IPS-18c (cell line): ENCODE data around the gene METRN.
"Not testable (repeated sequence)": the region's sequence is repeated elsewhere in the genome, so short reads cannot be mapped to it uniquely, and the experiment has no call there.

ENCODE experiments used
- H3K4me3 ChIP-seq: 2 replicates; pipeline ENCODE4 v1.7.0; 2013; ENCODE audit warnings: low read depth, mild to moderate bottlenecking, low read length, moderate library complexity; ENCODE audit not compliant: insufficient read depth
- H3K9me3 ChIP-seq: one replicate; pipeline ENCODE4 v1.6.1; 2013; ENCODE audit warnings: mild to moderate bottlenecking, low read length, moderate library complexity; ENCODE audit not compliant: control insufficient read depth, insufficient read depth

METRN gene

DNA sequence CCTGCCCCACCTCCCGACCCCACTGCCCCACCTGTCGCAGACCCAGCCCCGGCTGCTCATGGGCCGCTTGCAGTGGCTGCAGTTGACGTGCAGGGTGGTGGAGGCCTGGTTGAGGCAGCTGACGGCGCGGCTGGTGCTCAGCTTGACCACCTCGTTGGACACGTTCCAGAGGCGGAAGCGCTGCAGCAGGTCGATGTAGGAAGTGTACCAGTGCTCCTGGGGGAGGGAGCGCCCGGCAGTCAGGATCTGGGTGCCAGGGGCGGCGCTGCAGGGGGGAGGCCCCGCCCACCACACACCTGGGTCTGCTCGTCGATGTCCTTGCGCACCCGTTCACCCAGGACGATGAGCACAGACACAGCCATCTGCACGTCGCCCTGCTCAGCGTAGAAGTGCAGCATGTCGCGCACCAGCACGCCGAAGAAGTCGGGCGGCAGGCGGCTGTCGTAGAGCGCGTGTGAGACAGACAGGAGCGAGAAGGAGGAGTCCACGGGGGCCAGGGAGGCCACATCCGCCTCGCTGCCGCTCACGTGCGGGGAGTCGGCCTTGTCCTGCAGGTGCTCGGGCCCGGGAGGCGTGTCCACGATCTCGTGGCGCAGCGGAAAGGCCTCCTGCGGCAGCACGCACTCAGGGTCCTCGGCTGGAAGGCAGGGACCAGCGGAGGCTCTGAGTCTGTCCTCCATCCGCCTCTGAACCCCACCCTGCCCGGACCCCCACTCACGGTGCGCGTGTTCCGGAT lies 29.8 kb upstream of the METRN start:
- no peak overlapping the region for H3K4me3 ChIP-seq
- no peaks in the 10 kb centered on the region for H3K9me3 ChIP-seq

DNA sequence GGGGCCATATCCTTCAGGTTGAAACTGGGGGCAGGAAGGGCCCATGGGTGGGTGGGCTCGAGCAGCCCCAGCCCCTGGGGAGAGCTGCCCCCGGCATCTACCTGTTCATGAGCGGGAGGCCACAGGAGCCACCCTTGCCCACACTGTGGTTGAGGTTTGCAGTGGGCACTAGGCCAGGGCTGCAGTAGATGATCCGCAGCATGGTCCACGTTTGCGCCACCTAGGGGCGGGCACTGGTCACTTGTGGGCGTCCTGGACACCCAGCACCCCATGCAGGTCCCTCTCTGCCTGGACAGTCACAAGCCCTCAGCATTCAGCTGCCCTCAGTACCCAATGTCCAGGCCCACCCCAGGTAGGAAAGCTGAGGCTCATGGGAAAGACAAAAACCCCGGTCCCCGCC lies 29.0 kb upstream of the METRN start:
- no peak overlapping the region for H3K4me3 ChIP-seq
- no peaks in the 10 kb centered on the region for H3K9me3 ChIP-seq

DNA sequence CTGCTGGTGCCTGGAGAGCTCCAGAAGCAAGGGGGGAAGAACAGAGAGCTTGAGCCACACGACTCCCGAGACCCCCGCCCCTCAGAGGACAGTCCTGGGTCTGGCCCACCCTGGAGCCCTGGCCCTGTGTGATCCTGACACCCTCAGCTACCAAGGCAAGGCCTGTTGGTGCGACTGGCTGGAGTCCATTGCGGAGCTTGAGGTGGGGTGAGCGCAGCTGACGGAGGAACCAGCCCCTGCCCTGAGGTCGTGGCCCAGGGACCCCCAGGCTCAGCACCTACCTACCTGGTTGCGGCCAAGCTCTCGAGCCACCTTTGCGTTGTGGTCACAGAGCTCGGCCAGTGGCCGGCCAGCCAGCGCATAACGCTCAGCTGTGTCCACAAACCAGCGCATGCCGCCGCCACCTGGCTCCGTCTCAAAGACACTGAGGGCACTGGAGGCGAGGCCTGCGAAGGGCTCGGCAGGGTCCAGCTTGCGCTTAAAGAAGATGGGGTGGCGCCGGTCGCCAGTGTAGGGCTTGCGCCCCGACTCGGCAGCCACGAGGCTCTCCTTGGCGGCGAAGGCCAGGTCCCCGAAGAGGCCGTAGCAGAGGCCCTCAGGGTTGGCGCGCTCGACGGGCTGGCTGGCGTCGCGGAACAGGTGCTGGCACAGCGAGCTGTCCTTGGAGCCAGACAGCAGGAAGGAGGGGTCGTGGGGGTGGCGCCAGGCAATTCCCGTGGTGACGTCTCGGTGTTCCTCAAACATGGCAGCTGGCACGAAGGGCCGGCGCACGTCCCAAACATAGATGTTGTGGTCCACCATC lies 28.3 kb upstream of the METRN start:
- Histone ChIP-seq H3K4me3 (no peak overlapping the region), H3K9me3 (no peaks in the 10 kb centered on the region)

DNA sequence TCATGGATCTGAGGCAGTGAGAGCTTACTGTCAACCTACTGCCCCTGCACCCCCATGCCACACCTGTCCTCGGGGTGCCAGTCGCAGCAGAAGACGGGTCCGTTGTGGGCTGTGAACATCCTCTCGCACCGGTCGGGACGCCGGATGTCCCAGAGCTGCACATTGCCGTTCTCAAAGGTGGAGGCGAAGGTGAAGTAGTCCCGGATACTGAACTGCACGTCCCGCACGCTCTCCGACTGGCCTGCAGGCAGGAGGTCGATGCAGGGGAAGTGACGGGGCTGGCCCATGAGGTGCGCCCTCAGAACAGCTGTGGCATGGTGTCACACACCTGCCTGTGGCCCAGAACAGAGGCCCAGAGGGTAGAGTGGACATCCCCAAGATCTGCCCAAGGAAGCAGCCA lies 27.4 kb upstream of the METRN start:
- no peaks in the 10 kb centered on the region for H3K9me3 ChIP-seq
- H3K4me3 ChIP-seq: no peak overlapping the region

- H3K9me3 ChIP-seq: no peaks in the 10 kb centered on the region
- H3K4me3 ChIP-seq: peak overlapping the region; percentile 92
Measured at GRCh38 chr16:689175-689897, 25.6 kb upstream of the METRN start.

DNA sequence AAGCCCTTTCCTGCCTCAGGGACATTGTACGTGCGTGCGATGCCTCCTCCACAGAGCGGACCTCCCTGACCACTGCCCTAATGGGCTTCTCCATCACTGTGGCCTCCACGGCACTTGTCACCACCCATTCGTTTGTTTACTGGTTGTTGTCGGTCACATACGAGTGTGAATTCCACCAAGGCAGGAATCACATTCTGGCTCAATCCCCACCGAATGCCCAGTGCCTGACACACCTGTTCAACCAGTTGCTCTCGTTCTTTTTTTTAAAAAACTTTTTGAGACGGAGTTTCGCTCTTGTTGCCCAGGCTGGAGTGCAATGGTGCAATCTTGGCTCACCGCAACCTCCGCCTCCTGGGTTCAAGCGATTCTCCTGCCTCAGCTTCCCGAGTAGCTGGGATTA lies 23.7 kb upstream of the METRN start:
- not testable (repeated sequence) for H3K9me3 ChIP-seq, H3K4me3 ChIP-seq

- Histone ChIP-seq H3K4me3 (no peak overlapping the region), H3K9me3 (no peaks in the 10 kb centered on the region)
Measured at GRCh38 chr16:692356-693108, 22.4 kb upstream of the METRN start.

DNA sequence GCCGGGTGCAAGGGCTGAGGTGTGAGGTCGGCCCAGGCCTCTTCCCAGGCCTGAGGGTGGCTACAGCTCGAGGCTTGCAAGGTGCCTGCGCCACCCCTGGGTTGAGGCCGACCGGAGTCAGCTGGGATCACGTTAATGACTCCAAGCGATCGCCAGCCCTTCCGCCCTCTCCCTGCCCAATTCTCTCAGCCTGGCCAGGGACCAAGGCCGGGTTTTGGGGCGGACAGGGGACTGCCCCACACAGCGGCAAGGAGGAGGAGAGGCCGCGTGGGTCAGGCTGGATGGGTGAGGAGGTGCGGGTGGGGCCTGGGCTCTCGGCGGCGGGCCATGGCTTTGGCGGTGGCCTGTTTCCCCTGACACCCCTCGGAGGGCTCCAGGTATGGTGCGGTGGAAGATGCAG lies 21.6 kb upstream of the METRN start:
- Histone ChIP-seq H3K9me3 (no peaks in the 10 kb centered on the region), H3K4me3 (peak overlapping the region; percentile 57)

DNA sequence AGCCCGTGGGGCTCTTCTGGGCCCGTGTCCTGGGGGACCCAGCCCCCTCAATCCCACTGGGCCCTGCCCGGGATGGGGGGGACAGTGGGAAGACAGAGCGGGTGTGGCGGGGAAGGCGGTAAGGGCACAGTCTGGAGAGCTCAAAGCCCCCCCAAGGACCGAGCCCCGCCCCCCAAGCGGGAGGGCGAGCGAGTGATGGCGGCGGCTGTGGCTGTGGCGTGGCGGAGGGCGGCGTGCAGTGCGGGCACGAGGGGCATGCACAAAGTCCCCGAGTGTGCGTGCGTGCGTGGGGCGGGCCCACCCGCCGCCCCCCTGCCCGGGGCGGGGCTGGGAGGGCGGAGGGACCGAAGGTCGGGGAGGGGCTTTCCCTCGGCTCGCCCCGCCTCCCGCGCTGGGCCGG lies 21.2 kb upstream of the METRN start:
- peak overlapping the region; percentile 57 for H3K4me3 ChIP-seq
- H3K9me3 ChIP-seq: no peaks in the 10 kb centered on the region

GRCh38 chr16:694187-694862 lies 20.6 kb upstream of the METRN start:
- peak overlapping the region; percentile 57 for H3K4me3 ChIP-seq

GRCh38 chr16:694863-695354 lies 20.0 kb upstream of the METRN start:
- Histone ChIP-seq H3K9me3 (no peaks in the 10 kb centered on the region), H3K4me3 (peak overlapping the region; percentile 57)

More at GRCh38 chr16:694187-694862, 20.6 kb upstream of the METRN start:
- H3K9me3 ChIP-seq: no peaks in the 10 kb centered on the region

GRCh38 chr16:695355-696089 lies 19.4 kb upstream of the METRN start:
- peak overlapping the region; percentile 65 for H3K4me3 ChIP-seq

DNA sequence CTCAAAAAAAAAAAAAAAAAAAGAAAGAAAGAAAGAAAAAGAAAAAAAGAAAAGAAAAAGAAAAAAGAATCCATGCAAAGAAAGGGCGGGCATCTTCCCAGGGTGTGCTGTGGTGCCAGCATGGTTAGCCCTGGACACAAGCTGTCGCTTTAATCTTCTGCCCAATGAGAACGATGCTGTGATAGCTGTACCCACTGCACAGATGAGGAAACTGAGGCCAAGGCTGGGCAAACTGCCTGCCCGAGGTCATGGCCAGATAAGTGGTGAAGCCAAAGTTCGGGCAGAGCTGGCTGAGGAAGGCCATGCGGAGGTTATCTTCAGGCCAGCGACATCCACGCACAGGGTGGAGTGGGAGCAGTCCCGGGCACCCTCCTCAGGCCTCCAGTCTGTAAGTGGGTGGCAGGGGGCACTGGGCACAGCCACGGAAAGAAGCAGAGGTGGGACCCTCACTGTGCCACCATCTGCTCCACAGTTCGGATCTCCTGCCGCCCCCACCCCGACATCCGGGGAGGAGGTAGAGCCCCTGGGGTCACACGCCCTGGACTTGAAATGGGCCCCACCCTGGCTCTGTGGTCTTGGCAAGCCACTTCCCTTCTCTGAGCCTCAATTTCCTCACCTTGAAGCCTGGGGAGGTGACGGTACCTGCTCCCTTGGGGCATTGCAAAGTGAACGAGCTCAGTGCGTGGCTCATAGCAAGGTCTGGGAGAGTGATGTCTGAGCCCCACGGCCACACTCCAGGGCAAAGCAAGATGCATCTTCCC lies 15.8 kb upstream of the METRN start:
- Histone ChIP-seq H3K4me3 (no peak overlapping the region), H3K9me3 (no peaks in the 10 kb centered on the region)

More at GRCh38 chr16:695355-696089, 19.4 kb upstream of the METRN start:
- no peaks in the 10 kb centered on the region for H3K9me3 ChIP-seq

DNA sequence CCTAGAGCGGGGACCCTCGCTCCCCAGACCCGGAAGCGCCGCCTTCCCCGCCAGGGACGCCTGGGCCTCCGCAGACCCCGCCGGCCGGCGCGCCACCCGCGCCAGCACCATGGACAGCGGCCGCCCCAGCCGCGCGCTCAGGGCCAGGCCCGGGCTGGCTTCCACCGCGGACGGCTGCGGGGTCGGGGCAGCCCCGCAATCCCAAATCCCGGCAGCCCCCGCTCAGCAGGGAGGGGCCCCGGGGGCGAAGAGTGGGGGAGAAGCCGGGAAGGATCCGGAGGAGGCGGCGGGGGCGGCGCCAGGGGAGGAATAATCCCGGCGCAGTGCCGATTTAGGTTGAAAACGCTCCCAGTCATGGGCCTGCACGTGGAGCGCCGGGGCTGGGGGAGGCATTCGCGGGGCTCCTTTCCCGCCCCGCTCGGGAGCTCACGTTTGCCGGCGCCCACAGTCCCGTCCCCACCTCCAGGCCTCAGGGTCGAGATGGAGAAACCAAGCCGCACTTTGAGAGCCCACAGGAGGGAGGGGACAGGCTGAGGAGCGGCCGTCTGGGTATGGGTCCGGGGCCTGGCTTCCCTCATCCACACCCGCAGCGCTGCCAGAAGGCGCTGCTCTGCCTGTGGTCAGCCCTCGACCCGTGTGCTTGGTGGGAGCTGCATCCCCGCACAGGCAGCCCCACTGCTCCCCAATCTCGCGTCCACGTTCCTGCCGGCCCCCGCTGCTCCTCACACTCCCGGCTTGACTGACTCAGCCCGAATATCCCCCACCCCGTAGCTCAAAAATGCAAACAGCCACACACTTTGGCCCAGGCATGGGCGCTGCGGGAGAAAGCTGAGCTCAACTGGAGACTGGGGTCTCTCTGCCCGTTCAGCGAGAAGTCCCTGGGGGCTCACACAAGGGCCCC lies 14.0 kb upstream of the METRN start:
- H3K4me3 ChIP-seq: peak overlapping the region; percentile 36

More for the DNA sequence above, 14.0 kb upstream of the METRN start:
- H3K9me3 ChIP-seq: no peaks in the 10 kb centered on the region
